Endothelial cell of umbilical vein (primary cell): ENCODE results near the gene HERC5.

Experiments used
- POLR2AphosphoS5 ChIP-seq: IDR thresholded peaks from 2 replicates; pipeline ENCODE4 v1.6.1; 2012; ENCODE audit warnings: low read depth, mild to moderate bottlenecking, control low read depth, low read length, moderate library complexity; ENCODE audit not compliant: insufficient read depth
- TF ChIP-seq, protein P1 (sequence below), 2 donors: IDR thresholded peaks; 1 replicate in 1 of 2; 2 replicates in 1 of 2; pipeline ENCODE4 v1.5.1; 2011; ENCODE audit warnings: low read length in 2 of 2, mild to moderate bottlenecking in 2 of 2, moderate library complexity in 2 of 2, control low read depth in 1 of 2, inconsistent platforms in 1 of 2, low read depth in 1 of 2; ENCODE audit not compliant: insufficient read depth in 1 of 2; ENCODE audit errors: extremely low read depth in 1 of 2
- TF ChIP-seq, protein P2 (sequence below): IDR thresholded peaks from 2 replicates; pipeline ENCODE4 v1.6.1; 2011; ENCODE audit not compliant: insufficient read depth, insufficient read length

DNA sequence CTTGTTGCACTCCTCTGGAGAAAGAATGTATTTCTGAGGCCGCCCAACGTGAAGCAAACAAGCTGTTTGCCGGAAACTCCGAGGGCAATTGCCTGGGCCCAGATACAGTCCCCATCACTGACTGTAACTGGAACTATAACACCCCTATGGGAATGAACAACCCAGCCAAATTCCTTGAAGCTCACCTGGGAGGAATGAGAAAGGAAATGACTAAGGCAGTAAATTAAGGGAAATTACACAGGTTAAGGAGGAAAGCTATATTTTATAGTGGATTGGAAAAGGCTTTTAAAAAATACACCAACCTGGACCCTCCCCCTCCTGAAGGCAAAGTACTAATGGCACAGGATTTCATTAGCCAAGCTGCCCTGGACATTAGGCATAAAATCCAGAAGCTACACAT is 11.7 kb upstream of the HERC5 start:
- TF ChIP-seq, protein P1, sequence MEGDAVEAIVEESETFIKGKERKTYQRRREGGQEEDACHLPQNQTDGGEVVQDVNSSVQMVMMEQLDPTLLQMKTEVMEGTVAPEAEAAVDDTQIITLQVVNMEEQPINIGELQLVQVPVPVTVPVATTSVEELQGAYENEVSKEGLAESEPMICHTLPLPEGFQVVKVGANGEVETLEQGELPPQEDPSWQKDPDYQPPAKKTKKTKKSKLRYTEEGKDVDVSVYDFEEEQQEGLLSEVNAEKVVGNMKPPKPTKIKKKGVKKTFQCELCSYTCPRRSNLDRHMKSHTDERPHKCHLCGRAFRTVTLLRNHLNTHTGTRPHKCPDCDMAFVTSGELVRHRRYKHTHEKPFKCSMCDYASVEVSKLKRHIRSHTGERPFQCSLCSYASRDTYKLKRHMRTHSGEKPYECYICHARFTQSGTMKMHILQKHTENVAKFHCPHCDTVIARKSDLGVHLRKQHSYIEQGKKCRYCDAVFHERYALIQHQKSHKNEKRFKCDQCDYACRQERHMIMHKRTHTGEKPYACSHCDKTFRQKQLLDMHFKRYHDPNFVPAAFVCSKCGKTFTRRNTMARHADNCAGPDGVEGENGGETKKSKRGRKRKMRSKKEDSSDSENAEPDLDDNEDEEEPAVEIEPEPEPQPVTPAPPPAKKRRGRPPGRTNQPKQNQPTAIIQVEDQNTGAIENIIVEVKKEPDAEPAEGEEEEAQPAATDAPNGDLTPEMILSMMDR (IDR thresholded peaks at IDR 0.05; ENCODE audit: extremely low read depth in 1 of 2, insufficient read depth in 1 of 2, low read depth in 1 of 2, low read length in 2 of 2), result no peak
- TF ChIP-seq, protein P2, sequence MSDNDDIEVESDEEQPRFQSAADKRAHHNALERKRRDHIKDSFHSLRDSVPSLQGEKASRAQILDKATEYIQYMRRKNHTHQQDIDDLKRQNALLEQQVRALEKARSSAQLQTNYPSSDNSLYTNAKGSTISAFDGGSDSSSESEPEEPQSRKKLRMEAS, result no peak
- TF ChIP-seq POLR2AphosphoS5, result no peak
